Activated T-cell treated with anti-CD3 and anti-CD28 coated beads, Interleukin-2, amount 50 U/mL, for 24 hours (primary cell): ENCODE measurements around the gene SNORC.
"Not testable (repeated sequence)": the region's sequence is repeated elsewhere in the genome, so short reads cannot be mapped to it uniquely, and the experiment has no call there.

Source experiments
- DNase-seq: peaks from one replicate; pipeline ENCODE4 v3.0.0-alpha.2; 2020
- H3K27ac Mint-ChIP-seq: 2 replicates; pipeline ENCODE4 v1.8.0; 2020; ENCODE audit warnings: mild to moderate bottlenecking, mixed read lengths
- H3K27me3 Mint-ChIP-seq: 2 replicates; pipeline ENCODE4 v1.8.0; 2020; ENCODE audit warnings: mixed read lengths
- H3K36me3 Mint-ChIP-seq: 2 replicates; pipeline ENCODE4 v1.8.0; 2020; ENCODE audit warnings: low read depth, mixed read lengths
- H3K4me1 Mint-ChIP-seq: 2 replicates; pipeline ENCODE4 v1.8.0; 2020; ENCODE audit warnings: low read depth, mixed read lengths
- H3K4me3 Mint-ChIP-seq: 2 replicates; pipeline ENCODE4 v1.8.0; 2020; ENCODE audit warnings: mild to moderate bottlenecking, moderate library complexity, mixed read lengths
- H3K9me3 Mint-ChIP-seq: 2 replicates; pipeline ENCODE4 v1.8.0; 2020; ENCODE audit warnings: mixed read lengths

The SNORC gene

GRCh38 chr2:232870018-232870765, at the start of gene SNORC:
SNORC (plus strand) TSS chr2:232870264; CDS start chr2:232870342, 78 bp downstream.
- Mint-ChIP-seq H3K36me3 (no peaks in the 10 kb centered on the region), H3K4me3 (no peak within 1 kb of the TSS), H3K27ac (peak within 1 kb of the TSS; percentile 44), H3K27me3 (peaks cover 14% of the 10 kb centered on the region), H3K9me3 (no peaks in the 10 kb centered on the region), H3K4me1 (peaks cover 2% of the 10 kb centered on the region)
- peak; percentile 23 for DNase-seq

- no peak for DNase-seq
- no peaks in the 10 kb centered on the region for H3K27me3 Mint-ChIP-seq
- H3K27ac Mint-ChIP-seq, result no peak overlapping the region
- peaks cover 88% of the 10 kb centered on the region for H3K36me3 Mint-ChIP-seq
- peaks cover 9% of the 10 kb centered on the region for H3K4me1 Mint-ChIP-seq
- no peak overlapping the region for H3K4me3 Mint-ChIP-seq
- H3K9me3 Mint-ChIP-seq, result peaks cover under 1% of the 10 kb centered on the region
These were observed 40.1 kb upstream of the SNORC start for GRCh38 chr2:232829988-232830387.

- Mint-ChIP-seq H3K27me3 (no peaks in the 10 kb centered on the region), H3K27ac (no peak overlapping the region), H3K4me3 (no peak overlapping the region), H3K9me3 (no peaks in the 10 kb centered on the region), H3K4me1 (peaks cover 7% of the 10 kb centered on the region), H3K36me3 (peaks cover 82% of the 10 kb centered on the region)
- no peak for DNase-seq
These were observed 38.6 kb upstream of the SNORC start for GRCh38 chr2:232831496-232831895.

- Mint-ChIP-seq H3K4me1 (peaks cover 25% of the 10 kb centered on the region), H3K4me3 (no peak overlapping the region), H3K27ac (peak overlapping the region; percentile 23), H3K27me3 (no peaks in the 10 kb centered on the region), H3K36me3 (peaks cover 89% of the 10 kb centered on the region), H3K9me3 (no peaks in the 10 kb centered on the region)
- DNase-seq, result no peak
These were observed 36.2 kb upstream of the SNORC start for GRCh38 chr2:232833830-232834229.

GRCh38 chr2:232835687-232836208, 34.3 kb upstream of the SNORC start:
- no peaks in the 10 kb centered on the region for H3K27me3 Mint-ChIP-seq
- H3K4me1 Mint-ChIP-seq, result peaks cover 36% of the 10 kb centered on the region
- no peaks in the 10 kb centered on the region for H3K9me3 Mint-ChIP-seq
- H3K4me3 Mint-ChIP-seq, result no peak overlapping the region
- DNase-seq, result no peak
- H3K36me3 Mint-ChIP-seq, result peaks cover 90% of the 10 kb centered on the region
- H3K27ac Mint-ChIP-seq, result no peak overlapping the region

GRCh38 chr2:232836934-232837333, 33.1 kb upstream of the SNORC start:
- Mint-ChIP-seq H3K27me3 (no peaks in the 10 kb centered on the region), H3K9me3 (no peaks in the 10 kb centered on the region), H3K27ac (peak overlapping the region; percentile 73), H3K36me3 (peaks cover 88% of the 10 kb centered on the region), H3K4me3 (no peak overlapping the region), H3K4me1 (peaks cover 36% of the 10 kb centered on the region)
- no peak for DNase-seq

- H3K9me3 Mint-ChIP-seq, result no peaks in the 10 kb centered on the region
- H3K36me3 Mint-ChIP-seq, result peaks cover 88% of the 10 kb centered on the region
- peak overlapping the region; percentile 91 for H3K27ac Mint-ChIP-seq
- no peaks in the 10 kb centered on the region for H3K27me3 Mint-ChIP-seq
- peaks cover 36% of the 10 kb centered on the region for H3K4me1 Mint-ChIP-seq
- peak overlapping the region; percentile 11 for H3K4me3 Mint-ChIP-seq
- peak; percentile 55 for DNase-seq
These were observed 31.6 kb upstream of the SNORC start for GRCh38 chr2:232838406-232838874.

- Mint-ChIP-seq H3K4me3 (no peak overlapping the region), H3K4me1 (peaks cover 34% of the 10 kb centered on the region), H3K9me3 (no peaks in the 10 kb centered on the region), H3K36me3 (peaks cover 88% of the 10 kb centered on the region), H3K27me3 (no peaks in the 10 kb centered on the region), H3K27ac (peak overlapping the region; percentile 77)
- no peak for DNase-seq
These were observed 30.5 kb upstream of the SNORC start for GRCh38 chr2:232839411-232840079.

- Mint-ChIP-seq H3K27ac (no peak overlapping the region), H3K9me3 (no peaks in the 10 kb centered on the region), H3K4me1 (peaks cover 23% of the 10 kb centered on the region), H3K4me3 (no peak overlapping the region), H3K36me3 (peaks cover 93% of the 10 kb centered on the region), H3K27me3 (no peaks in the 10 kb centered on the region)
- no peak for DNase-seq
These were observed 27.4 kb upstream of the SNORC start for GRCh38 chr2:232842689-232843088.

- Mint-ChIP-seq H3K4me3 (no peak overlapping the region), H3K36me3 (peaks cover 93% of the 10 kb centered on the region), H3K4me1 (peaks cover 11% of the 10 kb centered on the region), H3K9me3 (no peaks in the 10 kb centered on the region), H3K27me3 (no peaks in the 10 kb centered on the region), H3K27ac (peak overlapping the region; percentile 64)
- DNase-seq, result no peak
These were observed 26.2 kb upstream of the SNORC start for GRCh38 chr2:232843834-232844233.

GRCh38 chr2:232846055-232846454, 24.0 kb upstream of the SNORC start:
- Mint-ChIP-seq H3K27ac (no peak overlapping the region), H3K4me3 (no peak overlapping the region), H3K27me3 (no peaks in the 10 kb centered on the region), H3K9me3 (no peaks in the 10 kb centered on the region), H3K36me3 (peaks cover 93% of the 10 kb centered on the region), H3K4me1 (peaks cover 2% of the 10 kb centered on the region)
- DNase-seq, result no peak

- H3K4me1 Mint-ChIP-seq, result peaks cover 8% of the 10 kb centered on the region
- DNase-seq, result no peak
- H3K27ac Mint-ChIP-seq, result peak overlapping the region; percentile 60
- no peaks in the 10 kb centered on the region for H3K9me3 Mint-ChIP-seq
- no peak overlapping the region for H3K4me3 Mint-ChIP-seq
- H3K27me3 Mint-ChIP-seq, result no peaks in the 10 kb centered on the region
- peaks cover 93% of the 10 kb centered on the region for H3K36me3 Mint-ChIP-seq
These were observed 20.0 kb upstream of the SNORC start for GRCh38 chr2:232850039-232850438.

GRCh38 chr2:232852081-232852480, 18.0 kb upstream of the SNORC start:
- not testable (repeated sequence) for H3K9me3 Mint-ChIP-seq, DNase-seq, H3K4me3 Mint-ChIP-seq, H3K4me1 Mint-ChIP-seq, H3K27me3 Mint-ChIP-seq
- Mint-ChIP-seq H3K36me3 (peaks cover 93% of the 10 kb centered on the region), H3K27ac (peak overlapping the region; percentile 46)

- no peak overlapping the region for H3K4me3 Mint-ChIP-seq
- no peak for DNase-seq
- peaks cover 93% of the 10 kb centered on the region for H3K36me3 Mint-ChIP-seq
- peak overlapping the region; percentile 16 for H3K27ac Mint-ChIP-seq
- no peaks in the 10 kb centered on the region for H3K27me3 Mint-ChIP-seq
- no peaks in the 10 kb centered on the region for H3K9me3 Mint-ChIP-seq
- H3K4me1 Mint-ChIP-seq, result peaks cover 8% of the 10 kb centered on the region
These were observed 17.4 kb upstream of the SNORC start for GRCh38 chr2:232852676-232853075.

GRCh38 chr2:232854082-232854481, 16.0 kb upstream of the SNORC start:
- peaks cover 8% of the 10 kb centered on the region for H3K4me1 Mint-ChIP-seq
- DNase-seq, result no peak
- no peak overlapping the region for H3K27ac Mint-ChIP-seq
- no peaks in the 10 kb centered on the region for H3K9me3 Mint-ChIP-seq
- H3K27me3 Mint-ChIP-seq, result no peaks in the 10 kb centered on the region
- peaks cover 93% of the 10 kb centered on the region for H3K36me3 Mint-ChIP-seq
- H3K4me3 Mint-ChIP-seq, result no peak overlapping the region
